HG03565 (cell line): Measurements from ENCODE around the gene HCRT.
"Not testable (repeated sequence)": the region's sequence is repeated elsewhere in the genome, so short reads cannot be mapped to it uniquely, and the experiment has no call there.

Experiments used
- ATAC-seq: cut with Tn5 transposase; IDR thresholded peaks from one replicate; pipeline ENCODE4 v1.9.1; 2021; ENCODE audit warnings: mild to moderate bottlenecking, moderate library complexity; ENCODE audit not compliant: unreplicated experiment

The HCRT gene, protein sequence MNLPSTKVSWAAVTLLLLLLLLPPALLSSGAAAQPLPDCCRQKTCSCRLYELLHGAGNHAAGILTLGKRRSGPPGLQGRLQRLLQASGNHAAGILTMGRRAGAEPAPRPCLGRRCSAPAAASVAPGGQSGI

DNA sequence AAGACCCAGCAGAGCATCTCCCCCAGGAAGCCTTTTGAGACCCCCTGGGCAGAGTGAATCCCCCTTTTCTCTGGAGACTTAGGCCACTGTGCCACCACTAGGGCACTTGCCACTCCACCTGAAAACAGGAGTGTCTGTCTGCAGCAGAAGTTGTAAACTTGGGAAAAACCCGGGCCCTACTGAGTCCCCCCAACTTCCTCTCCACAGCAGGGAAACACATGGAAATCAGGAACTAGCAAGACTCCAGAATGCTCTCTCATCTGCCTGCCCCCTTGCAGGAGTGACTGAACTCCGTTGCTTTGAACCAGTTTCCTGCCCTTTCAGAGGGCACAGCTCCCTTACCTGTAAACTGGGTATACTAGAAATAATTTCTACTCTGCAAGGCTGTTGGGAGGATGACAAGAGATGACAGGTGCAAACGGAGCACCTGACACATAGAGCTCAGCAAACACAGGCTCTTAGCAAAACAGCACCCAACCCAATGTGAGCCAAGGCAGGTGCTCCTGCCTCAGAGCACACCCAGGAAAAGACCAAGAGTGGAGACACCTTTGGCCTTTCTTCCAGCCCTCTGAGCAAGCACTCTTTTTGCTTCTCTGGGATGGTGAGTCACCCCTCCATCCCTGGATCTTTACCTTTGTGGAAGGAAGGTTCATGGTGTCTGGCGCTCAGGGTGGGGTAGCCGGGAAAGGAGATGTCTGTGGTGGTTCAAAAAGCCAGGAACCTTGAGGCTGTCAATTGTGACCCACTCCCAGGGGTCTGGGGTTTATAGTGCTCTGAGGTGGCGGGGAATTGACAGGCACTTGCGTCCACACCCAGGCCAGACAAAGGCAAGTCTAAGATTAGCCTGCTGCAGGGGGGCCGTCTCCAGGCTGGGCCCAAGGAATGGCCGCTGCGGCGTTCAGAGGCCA, at the start of gene HCRT:
Gene HCRT, minus strand, starts transcription at position 740 of the 908 bp plus-strand sequence. Its CDS starts 87 bp downstream, at position 653.
- ATAC-seq = no peak

DNA sequence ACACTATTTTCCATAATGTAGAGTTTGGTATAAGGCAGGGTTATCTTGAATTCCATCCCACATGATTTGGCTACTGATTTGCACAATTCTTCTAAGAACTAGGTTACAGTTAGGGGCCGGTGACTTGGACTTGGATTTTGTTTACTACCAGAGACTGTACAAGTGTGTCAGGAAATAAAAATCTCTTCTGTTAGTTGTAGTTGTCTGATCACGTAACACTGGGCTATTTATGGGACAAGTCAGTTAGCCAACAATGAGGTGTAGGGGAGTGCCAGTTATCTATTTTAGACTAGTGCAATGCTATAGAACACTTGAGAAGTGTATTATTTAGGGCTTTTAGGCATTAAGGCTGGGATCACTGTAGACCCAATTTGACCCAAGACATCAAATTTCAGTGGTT, 48.7 kb upstream of the HCRT start:
- no peak for ATAC-seq

DNA sequence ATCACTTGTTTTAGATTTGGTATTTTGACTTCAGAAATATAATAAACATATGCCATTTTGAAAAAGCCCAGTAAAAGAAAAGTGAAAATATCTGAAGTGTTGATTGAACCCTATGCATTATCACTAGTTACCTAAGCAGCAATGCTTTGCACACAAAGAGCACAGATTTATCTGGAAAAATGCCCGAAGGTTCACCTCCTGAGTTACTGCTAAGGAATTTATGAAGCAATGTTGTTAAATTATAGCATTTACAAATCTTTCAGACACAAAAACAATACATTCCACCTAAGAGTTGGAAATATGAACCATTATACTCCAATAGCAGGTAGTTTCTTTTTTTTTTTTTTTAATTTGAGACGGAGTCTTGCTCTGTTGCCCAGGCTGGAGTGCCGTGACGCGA, 47.9 kb upstream of the HCRT start:
- ATAC-seq = no peak

DNA sequence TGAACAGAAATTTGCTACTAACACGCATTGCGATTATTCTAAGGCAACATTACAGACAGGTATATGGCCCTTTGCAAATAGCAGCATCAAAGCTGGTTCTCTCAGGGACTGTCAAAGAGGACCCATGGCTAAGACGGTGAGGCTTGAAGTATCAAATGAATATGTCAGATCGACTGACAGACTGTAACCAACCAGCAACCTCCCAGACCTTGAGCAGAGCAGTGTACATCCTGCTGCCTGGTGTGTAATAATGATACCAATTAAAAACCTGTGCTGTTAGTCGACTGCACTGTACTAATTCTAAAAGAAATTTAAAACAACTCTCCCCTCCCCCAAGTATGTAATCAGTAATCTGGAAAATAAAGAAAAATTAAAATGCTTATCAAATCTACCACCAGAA, 45.0 kb upstream of the HCRT start:
- ATAC-seq = no peak

DNA sequence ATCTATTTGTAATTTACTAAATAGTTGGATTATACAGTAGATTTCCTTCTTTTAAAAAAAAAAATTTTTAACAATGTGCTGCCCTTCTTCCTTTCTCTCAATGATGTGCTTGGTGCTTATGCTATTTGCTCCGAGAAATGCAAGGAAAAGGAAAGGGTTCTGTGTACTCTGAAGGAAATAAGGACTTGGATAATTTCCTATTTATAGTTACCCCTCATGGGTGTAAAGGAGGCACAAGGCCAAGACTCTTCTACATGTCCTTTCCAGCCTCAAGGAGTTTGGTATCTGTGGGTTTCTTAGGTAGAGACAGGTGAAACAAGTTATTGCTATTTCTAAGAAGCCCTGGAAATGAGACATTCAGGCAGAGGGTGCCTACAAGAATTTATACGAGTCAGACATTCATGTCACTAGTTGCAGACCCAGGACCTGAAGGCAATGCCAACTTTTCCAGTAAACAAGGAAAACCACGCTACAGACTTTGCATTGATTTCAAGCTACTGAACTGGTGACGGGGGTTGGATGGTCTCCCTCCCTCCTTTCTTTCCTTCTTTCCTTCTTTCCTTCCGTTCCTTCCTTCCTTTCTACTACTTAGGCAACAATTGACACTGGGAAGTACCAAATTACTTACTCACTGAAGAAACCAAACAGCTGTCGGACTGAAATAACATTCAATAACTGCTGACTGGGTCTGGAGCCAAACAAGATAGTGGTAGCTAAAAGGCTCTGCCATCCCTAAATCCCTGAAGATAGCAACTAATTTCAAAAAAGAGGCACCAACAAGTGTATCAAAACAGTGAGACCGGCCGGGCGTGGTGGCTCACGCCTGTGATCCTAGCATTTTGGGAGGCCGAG, 42.8 kb upstream of the HCRT start:
- ATAC-seq = no peak

DNA sequence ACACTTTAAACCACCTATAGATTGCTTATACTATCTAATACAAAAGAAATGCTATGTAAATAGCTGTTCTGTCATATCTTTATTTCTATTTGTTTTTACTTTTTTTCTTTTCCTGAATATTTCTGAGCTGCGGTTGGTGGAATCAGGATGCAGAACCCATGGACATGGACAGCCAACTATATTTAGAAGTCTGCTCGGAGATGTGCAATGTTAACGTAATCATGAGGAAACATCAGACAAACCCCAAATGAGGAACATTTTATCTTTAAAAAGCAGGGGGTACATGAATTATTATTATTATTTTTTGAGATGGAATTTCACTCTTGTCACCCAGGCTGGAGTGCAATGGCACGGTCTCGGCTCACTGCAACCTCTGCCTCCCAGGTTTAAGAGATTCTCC, 40.4 kb upstream of the HCRT start:
- ATAC-seq = no peak

DNA sequence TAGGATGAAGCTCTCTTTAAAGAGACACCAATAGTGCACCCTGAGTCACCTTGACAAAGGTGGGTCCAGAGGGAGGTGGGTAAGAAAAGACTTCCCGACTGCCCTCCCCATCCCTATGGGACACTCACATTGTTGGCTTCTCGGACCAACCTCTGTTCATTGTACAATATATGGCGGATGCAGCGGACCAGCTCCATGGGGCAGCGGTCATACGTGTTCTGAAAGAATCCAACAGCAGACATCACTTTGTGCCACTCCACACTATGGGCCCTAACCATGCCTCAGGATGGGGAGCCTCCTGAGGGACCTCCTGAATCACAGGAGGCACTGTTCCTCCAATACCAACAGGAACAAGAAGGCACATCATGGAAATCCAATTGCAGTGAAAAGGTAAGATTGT, 39.4 kb upstream of the HCRT start:
- no peak for ATAC-seq

DNA sequence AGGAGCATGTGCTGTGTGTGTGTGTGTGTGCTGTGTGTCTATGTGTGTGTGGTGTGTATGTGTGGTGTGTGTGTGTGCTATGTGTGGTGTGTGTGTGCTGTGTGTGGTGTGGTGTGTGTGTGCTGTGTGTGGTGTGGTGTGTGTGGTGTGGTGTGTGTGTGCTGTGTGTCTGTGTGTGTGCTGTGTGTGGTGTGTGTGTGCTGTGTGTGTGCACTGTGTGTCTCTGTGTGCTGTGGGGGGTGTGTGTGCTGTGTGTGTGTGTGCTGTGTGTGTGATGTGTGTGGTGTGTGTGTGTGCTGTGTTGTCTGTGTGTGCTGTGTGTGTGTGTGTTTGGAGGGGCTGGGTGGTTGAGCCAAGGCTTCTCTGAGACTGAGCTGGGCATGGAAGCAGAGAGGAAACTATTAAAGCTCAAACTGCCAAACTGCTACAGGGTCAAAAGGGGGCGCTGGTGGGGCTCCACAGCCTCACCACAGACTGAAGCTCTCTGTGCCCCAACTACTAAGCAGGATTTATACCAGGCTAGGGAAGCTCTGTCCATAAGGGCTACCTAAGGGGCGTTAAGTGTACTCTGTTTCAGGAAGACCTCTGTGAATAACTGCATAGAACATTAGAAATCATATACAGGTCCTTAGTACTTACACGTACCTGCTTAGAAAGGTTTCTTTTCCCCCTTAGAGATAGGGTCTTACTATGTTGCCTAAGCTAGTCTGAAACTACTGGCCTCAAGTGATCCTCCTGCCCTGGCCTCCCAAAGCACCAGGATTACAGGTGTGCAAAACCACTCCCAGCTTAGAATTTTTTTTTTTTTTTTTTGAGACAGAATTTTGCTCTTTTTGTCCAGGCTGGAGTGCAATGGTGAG, 36.9 kb upstream of the HCRT start:
- ATAC-seq = no peak

DNA sequence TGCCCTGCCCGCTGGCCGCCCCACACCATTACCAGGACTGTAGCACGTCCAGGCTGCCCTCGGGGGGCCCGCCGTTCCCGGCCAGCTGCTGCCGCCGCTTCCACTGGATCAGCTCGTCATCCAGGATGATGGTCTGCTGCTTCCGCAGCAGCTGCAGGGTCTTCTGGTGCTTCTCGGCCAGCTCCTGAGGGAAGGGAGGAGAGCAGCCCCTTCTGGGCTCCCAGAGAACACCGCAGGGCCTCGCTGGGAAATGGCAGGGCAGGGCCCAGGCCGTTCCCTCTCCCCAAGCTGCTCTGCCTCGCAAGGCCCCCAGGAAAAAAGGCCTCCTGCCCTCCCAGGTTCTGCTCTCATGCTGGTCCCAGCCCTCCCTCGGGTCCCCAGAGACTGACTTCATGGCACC, 34.0 kb upstream of the HCRT start:
- not testable (repeated sequence) for ATAC-seq

DNA sequence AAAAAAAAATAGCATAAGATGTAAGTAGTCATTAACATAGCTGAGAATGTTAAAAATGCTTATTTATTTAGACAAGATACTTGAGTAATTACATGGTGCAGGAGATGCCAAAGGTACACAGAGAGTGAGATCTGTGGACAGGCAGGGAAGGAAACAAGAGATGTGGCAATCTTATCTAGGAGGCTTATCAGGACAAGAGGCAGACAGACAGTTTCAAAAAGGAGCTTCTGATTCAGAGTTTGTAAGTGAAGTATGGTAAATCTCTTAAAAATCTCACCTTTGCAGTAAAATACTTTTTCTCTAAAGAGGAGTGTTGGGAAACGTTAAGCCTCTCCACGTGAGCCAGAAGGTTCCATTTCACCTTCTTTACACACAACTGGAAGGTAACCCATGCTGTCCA, 28.9 kb upstream of the HCRT start:
- ATAC-seq = no peak

DNA sequence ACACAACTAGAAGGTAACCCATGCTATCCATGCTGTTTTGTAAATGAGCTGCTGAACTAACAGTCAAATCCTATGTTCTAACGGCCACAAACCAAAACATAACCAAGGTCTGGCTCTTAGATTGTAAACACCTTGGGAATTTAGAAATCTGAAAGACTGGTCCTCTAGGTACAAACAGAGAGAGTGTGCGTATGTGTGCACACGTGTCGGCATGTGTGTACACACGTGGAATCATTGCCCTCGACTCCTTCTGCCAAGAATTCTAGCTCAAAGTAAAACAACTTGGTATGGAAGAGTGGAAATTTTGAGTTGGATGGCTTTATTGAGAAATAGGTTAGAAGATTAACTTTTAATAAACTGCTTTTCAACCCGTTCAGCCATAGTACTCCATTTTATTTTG, 27.1 kb upstream of the HCRT start:
- ATAC-seq = no peak

DNA sequence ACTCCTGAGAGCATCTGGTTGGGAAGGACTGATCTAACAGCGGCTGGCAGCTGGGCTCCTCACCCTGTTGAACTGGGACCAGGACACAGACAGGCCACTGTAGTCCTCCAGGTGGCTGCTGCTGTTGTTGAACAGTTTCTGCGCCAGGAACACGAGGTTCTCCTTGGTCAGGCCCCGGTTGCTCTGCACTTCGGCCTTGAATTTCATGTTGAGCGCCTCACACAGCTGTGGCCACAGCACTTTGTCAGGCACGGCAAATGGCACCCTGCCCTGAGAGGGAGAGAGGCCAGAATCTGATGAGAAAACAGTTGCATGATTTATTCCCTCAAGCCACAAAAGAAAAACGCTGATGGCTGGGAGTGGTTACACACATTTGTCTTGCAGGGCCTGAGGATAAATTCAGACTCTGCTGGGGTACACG, 26.7 kb upstream of the HCRT start:
- ATAC-seq = not testable (repeated sequence)

DNA sequence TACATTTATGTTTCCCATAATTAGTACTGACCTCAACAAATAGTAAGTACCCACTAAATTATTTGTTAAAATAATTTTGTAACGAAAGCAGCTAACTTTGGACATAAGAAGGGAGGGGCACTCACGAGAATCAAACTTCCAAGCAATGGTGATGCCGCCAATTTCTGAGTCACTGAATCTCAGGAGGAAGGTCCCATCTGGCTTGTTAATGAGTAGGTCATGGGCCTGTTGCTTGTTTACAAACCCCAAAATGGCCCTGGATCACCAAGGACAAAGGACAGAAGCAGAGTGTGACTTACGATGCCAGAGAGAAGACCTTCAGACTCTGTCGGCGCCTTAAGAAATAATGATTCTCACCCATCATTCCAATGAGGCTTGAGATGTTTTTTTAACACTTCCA, 24.8 kb upstream of the HCRT start:
- ATAC-seq = no peak

DNA sequence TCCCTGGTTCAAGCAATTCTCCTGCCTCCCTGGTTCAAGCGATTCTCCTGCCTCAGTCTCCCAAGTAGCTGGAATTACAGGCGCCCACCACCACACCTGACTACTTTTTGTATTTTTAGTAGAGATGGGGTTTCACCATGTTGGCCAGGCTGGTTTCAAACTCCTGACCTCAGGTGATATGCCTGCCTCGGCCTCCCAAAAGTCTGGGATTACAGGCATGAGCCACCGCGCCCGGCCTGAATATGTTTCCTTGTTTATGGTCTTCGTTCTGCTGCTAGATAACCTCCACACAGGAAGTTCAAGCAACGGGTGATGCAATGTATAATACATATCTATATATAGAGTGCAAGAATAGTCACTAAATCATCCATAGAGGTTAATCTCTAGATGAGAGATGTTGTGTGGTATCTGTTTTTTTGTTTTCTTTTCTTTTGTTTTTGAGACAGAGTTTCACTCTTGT, 20.9 kb upstream of the HCRT start:
- ATAC-seq = not testable (repeated sequence)

DNA sequence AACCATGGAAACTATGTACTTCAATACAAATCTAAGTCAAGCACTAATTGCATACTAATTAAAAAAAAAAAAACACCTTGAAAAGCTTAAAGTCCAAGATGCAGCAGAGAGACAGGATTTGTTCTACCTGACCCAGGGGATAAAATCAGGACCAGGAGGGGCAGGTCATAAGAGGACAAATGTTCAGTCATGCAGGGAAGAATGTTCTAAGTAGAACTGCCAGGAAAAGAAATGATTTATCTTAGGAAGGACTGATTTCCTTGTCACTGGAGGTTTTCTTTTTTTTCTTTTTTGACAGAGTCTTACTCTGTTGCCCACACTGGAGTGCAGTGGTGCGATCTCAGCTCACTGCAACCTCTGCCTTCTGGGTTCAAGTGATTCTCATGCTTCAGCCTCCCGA, 18.1 kb upstream of the HCRT start:
- ATAC-seq = no peak

DNA sequence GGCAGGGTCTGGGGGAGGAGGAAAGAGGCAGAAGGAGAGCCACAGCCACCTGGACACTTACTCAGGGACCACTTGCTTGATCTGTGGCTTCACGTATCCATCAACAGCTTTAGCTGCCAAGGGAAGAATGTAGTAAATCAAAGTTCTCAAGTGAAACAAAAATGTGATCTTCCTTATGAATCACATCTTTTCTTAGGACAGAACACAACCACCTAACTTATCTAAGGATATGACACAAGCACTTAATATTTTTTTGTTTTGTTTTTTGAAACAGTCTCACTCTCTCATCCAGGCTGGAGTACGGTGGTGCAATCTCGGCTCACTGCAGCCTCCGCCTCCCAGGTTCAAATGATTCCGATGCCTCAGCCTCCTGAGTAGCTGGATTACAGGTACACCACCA, 17.4 kb upstream of the HCRT start:
- ATAC-seq = no peak

DNA sequence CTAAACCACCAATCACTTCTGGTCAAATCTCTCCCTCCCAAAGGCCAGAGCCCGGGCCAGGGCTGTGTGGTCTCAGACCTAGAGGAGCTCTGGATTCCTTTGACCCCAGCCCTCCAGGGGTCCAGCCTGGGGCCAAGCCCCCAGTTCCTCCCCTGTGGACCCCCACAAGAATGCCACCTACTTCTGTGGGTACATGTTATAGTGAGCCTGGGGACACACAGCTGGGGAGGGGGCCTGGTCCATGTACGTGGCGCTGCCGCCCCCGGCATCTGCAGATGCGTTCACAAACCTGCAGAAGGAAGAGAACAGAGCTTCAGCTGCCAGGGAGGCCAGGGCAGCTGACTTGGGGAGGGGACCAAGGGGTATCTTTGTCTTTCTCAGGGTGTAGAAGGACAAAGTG, 16.9 kb upstream of the HCRT start:
- ATAC-seq = no peak

DNA sequence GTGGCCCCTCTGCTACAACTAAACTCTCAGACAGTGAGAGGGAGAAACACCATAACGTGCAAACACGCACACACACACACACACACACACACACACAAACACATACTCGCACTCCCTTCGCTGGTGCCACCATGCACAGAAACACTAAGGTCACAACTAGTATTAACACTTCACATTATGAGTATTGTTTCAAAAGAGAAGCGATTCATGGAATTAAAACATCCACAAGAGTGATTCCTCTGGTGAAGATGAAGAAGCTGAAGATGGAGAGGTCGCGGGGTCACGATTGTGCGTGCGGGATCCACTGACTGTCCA, 16.2 kb upstream of the HCRT start:
- no peak for ATAC-seq

DNA sequence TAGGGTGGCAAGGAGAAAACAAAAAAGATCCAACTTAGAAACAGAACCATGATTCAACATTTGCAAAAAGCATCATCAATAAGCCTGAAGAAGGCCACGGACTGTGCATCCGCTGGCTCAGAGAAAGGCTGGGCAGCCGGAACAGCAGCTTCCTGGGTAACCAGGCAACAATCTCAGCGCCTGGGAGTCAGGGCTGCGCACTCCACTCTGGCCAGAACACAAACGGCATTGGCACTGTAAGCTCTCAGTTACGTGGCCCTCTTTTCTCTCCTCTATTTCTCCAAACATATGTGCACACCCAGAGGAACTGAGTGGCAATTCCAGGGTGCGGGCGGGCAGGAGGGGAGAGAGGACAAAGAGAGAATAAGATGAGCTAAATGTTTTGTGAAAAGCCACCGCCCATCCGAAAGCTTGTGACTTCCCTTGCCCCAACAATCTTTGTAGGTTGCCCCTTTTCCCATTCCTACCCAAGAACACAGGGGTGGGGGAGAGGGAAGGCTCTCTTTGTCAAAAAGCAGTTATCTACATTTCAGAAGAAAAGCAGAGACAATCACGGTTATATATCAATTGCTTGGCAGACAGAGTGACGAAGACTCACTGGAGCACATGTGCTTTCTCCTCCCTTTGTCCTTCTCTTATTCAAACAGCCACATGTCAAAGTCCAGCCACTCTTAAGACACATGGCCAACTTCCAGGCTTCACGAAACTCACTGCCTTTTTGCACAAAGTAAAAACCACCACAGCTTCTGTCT, 15.6 kb upstream of the HCRT start:
- ATAC-seq = no peak

DNA sequence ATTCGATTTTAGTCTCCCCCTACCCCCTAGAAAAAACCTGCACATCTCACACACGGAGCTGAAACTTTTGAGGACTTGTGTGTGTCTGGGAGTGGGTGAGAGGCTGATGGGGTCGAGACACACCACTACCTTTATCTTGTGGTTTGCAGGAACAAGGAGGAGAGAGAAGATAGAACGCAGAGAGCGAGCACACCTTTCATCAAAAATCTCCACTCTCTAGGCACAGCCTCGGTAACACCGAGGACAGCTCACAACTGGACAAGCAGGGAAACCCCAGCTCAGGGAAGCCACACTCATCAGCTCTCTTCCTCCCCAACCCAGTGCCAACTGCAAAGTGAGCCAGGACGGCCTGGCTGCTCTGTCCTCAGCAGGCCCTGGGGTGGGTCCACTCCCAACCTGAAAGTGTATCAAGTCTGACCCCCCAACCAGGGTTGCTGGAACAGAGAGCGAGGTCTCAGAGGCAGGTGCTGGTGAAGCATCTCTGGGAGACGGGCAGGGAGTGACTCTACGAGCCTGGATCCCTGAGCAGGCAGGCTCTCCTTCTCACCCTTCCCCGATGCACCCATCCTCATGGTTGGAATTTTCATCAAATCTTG, 14.3 kb upstream of the HCRT start:
- ATAC-seq = no peak
